HG03342 (cell line): ENCODE measurements around the gene ISLR2.
"Not testable (repeated sequence)": the region's sequence is repeated elsewhere in the genome, so short reads cannot be mapped to it uniquely, and the experiment has no call there.

Experiments used
- ATAC-seq: cut with Tn5 transposase; IDR thresholded peaks from one replicate; pipeline ENCODE4 v1.9.1; 2021; ENCODE audit warnings: mild to moderate bottlenecking, moderate library complexity; ENCODE audit not compliant: unreplicated experiment

The ISLR2 gene

DNA sequence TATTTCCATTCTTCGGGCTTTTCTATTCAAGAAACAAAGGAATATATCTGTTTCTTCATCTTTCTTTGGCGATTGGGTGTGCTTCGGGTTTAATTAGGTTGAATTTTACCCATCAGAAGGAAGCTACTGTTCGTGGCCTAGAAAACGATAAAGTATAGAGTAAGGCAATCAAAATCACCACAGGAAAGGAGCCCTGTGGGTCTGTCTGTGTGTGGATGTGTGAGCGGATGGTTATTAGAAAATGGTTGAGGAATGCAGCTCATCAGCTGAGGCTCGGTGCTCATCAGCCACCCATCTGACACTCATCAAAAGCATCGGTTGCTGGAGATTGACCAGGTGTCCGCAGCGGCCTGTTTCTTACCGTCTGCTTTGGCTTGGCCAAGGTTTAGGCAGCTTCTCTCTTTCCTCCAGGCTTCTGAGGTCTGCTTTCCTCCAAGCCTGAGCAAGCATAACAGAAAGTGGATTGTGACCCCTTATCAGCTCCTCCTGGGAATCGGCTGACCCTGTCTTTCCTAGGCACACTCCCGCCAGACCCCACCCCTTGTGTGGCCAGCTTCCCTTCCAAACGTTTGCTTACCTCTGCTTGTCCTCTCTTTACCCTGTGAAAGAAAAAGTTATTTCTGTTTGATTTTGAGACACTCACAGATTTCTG is 25.5 kb downstream of the ISLR2 start:
- ATAC-seq = no peak

DNA sequence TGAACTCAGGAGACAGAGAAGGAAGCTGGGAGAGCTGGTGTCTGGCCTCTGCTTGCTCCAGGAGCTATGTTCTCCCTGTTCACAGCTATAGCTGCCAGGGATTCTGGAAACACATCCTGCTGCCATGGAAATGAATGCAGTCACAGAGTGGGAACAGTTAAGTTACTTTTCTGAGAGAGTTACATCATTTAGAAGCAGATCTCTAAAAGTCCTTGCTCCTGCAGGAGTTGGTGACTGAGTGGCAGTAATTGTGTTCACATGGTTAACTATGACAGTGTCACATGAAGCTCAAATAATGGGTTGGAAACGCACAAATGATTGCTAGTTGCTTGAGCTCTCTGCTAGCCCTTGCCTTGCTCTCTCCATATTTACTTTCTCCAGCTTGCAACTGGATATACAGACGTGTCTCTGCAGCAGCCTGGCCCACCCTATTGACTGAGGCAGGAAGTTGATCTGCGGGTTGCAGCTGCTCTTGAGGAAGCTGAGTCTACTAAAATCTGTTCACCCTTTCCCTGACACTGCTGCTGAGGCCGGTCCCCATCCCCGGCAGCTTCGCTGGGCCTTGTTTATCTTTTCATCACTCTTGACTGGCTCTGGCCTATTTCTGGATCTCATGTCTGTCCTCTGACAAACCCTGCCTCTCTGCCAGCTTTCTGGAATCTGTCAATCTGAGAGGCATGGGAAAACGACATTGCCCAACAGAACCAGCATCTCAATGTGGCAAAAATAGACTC is 26.5 kb downstream of the ISLR2 start:
- no peak for ATAC-seq

DNA sequence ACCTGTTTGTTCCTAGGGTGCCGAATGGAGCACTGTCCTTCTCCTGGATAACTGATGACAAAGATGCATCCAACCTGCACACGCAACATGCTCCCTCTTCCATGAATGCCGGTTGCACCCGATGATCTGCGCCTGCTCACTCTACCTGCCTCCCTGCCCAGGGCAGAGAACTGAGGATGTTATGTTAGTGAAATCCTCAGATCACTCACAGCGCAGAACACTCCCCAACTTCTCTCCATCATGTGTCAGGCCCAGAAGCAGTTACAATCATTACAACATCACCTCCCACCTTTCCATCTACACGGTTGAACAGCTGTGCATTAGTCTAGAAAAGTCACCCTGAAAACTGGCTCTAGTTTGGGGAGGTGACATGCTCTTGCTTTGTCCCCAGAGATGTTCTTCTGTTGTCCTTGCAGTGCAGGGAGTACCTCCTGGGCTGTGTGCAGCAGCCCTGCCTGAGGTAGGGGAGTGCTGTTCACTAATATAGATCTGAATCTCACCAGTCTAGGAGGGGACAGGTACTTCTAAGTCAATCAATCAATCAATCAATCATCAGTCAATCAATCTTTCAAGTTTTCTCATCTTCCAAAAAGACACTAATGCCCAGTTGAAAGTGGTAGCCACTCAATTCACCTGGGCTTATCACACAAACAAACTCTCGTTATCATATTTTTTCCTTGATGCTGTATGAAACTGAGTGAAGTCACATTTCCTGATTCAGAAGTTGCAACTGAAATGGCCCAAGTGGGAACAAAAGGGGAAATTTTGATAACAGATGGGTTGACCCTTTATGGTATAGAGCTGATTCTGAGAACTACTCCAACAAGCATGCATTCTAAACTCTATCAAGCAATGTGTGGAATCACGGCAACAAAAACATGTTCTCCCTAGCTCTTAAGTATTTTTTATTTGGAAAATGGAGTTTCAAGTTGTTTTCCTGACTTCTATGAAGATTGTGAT is 27.8 kb downstream of the ISLR2 start:
- no peak for ATAC-seq

DNA sequence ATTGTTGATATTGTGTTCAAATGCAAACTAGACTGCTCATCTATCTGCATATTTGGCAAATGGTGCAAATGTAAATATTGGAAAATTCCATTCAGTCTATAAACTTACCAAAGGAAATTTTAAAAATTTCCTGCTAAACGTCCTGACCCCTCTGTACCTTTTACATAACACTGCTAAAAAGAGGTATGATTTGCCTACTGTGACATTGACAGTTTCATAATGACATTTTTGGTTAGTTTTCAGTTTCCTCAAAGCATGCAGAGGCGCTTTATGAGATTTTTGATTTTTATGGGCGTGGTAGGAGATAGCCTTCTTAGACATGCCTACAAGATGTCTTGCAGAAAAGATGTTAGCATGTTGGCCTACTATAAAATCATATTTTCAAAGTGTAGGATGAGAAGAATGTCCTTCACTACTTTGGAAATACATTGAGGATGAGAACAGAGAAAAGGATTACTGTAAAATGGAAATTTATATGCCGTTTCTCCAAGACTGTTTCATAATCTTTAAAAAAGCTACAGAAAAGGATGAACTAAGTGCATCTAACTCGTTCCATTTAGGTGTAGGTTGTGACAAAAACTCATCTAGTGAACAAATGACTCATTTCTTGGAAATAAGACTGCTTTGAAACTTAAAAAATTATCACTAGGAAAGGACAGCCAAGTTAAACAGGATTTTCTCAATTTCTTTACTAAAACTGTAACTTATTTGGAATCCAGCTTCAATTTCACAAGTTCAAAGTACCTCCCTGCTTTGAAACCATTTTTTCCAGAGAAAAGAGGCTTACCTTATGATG is 28.7 kb downstream of the ISLR2 start:
- peak; percentile 65 for ATAC-seq

DNA sequence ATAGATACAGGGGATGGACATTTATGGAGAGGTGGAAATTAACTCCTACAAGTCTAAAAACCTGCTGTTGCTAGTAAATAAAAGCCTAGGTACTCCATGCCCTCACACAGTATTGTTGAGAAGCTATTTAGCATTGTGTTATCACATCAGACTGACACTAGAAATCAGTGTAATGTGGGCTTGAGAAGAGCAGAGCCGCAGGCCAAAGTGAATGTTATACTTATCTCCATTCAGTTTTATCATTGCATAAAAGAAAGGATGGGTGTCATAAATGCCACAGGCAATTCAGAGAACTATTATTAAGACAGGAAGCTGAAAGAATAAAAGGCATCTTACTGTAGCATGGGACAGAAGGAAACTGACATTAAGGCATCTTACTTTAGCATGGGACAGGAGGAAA is 29.4 kb downstream of the ISLR2 start:
- ATAC-seq = no peak

DNA sequence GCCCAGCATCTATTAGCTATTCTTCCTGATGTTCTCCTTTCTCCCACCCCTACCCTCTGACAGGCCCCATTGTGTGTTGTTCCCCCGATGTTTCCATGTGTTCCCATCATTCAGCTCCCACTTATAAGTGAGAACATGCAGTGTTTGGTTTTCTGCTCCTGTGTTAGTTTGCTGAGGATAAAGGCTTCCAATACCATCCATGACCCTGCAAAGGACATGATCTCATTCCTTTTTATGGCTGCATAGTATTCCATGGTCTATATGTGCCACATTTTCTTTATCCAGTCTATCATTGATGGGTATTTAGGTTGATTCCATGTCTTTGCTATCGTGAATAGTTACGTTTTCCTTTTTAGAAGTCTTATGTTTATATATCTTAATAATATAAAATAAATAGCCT is 30.0 kb downstream of the ISLR2 start:
- ATAC-seq = not testable (repeated sequence)

DNA sequence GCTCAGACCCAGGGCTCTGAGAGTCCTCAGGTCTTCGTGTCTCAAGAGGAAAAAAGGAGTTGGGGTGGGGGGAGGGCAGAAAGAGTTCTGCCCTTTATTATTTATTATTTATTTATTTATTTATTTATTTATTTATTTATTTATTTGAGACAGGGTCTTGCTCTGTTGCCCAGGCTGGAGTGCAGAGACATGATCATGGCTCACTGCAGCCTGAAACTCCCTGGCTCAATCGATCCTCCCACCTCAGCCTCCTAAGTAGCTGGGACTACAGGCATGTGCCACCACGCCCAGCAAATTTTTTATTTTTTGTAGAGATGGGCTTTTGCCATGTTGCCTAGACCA is 31.8 kb downstream of the ISLR2 start:
- ATAC-seq = not testable (repeated sequence)

DNA sequence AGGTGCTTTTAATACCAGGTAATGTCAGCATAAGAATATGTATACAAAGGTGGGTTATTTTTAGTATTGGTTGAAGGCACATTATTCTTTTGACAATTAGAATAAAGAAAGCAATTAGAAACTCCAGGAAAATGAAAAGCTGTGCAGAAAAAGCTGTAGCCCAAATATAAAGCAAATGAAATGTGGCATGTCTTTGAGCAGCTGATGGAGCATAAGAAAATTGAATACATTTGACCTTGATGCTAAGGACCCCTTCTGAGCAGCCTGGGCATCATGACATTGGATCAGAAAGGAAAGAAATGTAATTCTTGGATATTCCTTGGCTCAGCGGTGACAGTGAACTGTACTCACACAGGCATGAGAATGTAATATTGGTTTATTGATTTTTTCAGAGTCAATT is 35.1 kb downstream of the ISLR2 start:
- no peak for ATAC-seq

DNA sequence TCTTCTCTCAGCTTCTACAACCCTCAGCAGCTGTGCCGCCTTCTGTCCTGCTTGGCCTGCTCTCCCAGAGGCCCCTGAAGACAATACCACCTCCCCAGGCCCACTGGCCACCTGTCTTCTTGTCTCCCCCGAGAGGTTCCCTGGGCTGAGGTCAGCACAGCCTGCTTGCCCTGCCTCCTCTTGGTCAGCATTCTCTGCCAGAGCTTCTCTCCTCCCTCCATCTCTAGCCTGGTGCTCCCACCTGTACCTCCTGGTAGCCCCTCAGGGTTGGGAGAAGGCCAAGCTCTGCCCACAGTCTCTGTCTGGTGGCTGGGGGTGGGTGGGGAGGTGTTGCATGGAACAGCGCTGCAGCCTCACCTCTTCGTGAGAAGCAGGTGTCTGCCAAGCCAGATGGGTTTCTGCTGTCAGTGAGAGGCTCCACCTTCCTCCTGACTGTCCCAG is 37.5 kb downstream of the ISLR2 start:
- no peak for ATAC-seq

DNA sequence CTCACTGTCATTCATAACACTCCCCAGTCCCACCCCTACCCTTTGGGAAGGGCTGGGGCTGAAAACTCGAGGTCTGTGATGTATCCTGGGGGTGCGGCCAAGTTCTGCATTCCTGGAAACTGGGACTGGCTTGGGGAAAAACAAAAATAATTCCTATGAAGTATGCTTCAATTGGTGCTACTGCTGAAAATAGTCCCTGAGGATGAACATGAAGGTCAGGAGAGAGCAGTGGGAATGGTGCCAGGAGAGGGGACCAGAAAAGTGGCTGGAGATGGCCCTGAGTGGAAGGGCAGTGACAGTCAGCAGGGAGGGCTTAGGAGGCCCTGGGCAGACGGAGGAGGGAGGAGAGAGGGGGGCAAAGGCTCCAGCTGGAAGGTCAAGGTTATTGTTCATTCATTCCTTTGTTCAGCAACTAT is 38.3 kb downstream of the ISLR2 start:
- ATAC-seq = no peak

DNA sequence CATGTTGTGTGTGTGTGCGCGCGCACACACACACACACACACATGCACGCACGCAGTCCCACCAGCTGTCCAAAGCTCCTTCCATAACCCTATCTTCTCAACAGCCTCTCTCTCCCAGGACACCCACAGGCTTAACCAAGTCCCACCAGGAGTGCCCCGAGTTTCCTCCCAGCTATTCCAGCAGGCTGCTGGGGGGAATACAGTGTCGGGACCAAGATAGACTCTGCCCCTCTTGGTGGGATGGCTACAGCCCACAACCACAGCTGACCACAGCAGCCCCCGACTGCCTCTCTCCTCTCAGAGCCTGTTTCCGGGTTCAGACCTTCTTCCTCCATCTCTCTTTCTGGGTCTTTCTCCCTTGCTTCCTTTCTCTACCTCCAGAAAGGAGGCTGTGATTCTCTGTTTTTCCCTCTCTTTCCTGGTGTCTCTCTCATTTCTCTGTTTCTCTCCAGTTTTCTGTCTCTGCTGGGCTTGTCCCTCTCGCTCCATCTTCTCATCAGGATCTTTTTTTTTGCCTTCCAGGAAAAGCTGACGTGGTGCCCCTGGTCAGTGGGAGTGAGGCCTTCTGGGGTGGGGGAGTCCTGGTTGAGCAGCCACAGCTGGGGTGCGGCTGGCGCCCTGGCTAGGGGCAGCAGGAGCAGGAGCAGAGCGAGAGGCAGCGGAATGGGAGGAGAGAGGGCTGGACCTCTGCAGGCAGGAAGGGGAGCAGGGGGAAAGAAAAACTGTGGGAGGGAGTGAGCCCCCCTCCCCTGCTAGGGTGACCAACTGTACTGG is 39.9 kb downstream of the ISLR2 start:
- ATAC-seq = no peak

DNA sequence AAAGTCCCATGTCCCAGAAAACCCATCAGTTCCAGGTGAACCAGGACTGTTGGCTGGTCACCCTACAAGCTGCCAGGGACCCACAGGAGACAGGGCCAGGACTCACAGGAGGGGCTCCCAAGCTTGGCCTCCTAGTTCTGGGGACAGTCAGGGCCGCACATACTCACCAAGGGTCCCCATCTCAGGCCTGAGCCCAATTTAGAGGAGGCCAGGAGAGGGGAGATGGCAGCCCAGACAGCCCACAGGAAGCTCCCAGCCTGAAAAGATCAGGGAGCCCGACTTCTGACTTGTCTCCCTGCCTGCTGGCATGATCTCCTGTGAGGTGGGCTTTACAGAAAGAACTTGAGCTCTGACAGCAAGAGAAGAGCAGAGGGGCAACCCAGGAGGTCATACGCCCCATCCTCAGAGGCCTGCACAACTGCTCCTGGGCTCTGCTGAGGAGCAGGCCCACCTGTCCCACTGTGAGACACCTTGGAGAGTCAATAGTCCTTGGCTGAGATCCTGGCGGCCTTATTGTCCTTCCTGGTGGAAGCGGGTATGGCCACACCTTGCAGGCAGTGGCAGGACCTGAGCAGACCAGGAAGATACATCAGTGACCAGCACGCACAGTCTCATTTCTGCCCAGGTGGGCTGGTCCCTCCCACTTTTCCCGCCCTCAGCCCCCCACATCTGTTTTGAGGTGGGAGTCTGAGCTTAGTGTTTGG is 40.6 kb downstream of the ISLR2 start:
- no peak for ATAC-seq

DNA sequence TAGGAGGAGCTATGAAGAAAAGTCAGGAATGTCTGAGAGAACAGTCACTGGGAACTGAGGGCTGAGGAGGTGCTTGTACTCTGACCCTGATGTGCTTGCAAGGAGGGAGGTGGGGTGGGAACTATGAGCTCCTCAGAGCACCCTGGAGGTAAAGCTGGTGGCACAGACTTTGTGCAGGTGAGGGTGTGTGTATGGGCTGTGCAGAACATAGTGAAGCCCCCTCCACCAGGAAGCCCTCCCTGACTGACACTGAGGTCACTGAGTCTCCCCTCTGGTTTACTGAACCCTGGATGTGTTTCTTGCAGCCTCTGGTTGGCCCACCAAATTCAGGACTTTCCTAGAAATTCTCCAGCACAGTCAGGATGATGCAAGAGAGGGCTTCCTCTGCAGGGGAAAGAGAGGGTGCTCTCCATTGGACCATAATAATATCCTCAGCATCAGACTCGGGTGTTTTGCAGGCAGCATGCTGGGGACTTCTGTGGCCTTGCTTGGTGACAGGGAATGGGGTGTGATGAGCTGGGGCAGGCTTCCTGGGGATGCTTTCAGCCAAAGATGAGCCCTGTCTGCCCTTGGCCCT is 41.7 kb downstream of the ISLR2 start:
- no peak for ATAC-seq

DNA sequence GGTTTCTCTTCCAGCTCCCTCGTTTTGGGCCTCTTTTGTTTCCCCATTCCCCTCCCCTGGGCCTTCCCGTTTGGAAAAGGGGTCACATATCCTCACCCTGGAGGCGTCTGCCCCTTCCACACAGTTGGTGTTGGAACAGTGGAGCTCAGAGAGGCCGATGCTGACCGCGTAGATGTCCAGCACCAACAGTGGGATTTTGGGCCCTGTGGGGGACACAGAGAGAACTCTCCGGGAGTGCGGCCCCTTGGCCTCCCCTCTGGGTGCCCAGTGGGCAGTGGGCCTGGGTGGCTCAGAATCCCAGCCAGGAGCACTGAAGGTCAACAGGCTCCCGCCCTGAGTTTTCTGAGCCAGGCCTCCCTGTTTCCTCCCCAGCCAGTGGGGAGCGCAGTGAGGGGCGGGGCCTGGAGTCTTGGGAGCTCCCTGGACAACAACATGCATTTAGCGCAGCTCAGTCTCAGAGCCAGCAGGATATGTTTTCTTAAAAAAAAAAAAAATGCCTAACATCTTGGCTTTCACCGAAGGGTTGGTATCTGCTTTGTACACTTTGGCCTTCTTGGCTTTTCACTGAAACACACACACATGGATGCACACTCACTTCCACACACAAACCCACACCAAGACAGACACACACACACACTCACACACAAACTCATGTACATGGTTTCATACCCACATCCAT is 42.5 kb downstream of the ISLR2 start:
- no peak for ATAC-seq

DNA sequence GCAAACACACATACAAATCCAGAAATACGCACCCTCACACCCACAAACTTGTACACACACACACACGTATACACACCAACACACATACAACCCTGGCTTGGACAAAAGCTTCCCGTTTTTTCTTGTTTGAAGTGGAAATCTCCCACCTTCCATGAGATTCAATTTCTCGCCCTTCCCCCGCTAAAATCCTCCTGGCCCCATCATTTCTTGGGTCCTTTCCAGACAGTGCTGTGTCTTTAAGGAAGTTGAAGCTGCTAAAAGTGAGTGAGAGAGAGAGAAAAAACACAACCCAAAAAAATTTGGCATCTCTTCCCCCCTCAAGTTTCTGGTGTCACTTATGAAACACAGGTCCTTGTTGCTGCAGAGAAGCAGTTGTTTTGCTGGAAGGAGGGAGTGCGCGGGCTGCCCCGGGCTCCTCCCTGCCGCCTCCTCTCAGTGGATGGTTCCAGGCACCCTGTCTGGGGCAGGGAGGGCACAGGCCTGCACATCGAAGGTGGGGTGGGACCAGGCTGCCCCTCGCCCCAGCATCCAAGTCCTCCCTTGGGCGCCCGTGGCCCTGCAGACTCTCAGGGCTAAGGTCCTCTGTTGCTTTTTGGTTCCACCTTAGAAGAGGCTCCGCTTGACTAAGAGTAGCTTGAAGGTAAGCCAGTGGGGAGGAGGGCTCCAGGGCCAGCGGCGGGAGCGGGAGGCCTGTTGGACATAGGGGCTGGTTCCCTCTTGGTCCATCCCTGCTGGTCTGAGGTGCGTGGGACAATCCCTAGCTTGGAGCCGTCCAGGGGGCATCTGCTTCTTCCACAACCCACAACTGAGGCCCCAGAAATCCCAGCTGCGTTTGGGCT is 43.2 kb downstream of the ISLR2 start, which contains the start of gene ISLR:
Gene ISLR, plus strand, starts transcription at position 331 of the 839 bp plus-strand sequence. CDS start 1,149 bp downstream, outside the sequence.
- no peak for ATAC-seq

DNA sequence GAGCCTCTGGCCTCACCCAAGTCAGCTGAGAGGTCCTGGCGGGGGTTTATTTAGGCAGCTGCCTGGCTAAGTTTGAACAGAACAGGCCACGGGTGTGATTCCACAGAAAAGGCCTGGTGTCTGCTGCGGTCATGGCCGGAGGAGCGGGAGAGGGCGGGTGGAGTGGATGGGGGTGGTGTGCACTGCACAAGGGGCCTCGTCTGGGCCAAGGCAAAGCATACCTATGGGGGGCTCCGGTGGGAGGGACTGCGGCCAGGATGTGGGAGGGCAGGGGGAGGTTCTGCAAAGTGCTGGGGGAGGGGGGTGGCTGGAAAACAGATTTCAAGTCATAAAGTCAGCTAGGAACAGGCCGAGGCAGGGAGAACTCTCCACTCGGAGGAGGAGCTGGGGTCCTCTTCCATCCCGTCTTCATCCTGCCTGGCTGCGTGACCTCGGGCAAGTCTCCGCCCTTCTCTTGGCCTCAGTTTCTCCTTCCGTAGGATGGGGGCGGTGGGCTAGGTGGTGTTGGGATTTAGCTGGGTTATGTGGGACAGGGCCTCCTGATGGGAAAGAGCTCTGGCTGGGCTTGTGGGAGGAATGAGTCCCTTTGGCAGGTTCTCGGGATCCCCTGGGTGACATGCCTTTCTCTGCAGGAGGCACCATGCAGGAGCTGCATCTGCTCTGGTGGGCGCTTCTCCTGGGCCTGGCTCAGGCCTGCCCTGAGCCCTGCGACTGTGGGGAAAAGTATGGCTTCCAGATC is 44.0 kb downstream of the ISLR2 start:
- no peak for ATAC-seq

DNA sequence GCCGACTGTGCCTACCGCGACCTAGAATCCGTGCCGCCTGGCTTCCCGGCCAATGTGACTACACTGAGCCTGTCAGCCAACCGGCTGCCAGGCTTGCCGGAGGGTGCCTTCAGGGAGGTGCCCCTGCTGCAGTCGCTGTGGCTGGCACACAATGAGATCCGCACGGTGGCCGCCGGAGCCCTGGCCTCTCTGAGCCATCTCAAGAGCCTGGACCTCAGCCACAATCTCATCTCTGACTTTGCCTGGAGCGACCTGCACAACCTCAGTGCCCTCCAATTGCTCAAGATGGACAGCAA is 44.5 kb downstream of the ISLR2 start:
- no peak for ATAC-seq
